Lower lobe of right lung (tissue), 2 donors: ENCODE measurements around the gene POU2AF1. TPM values are rescaled to one million over a fixed set of nuclear protein-coding genes. Genes with fewer than 3 reads are reported as not detected.

Source experiments
- ATAC-seq, 2 donors: fragments of 200-7000 bp; cut with Tn5 transposase; one replicate each; pipeline ENCODE4 v1.9.1; 2020 to 2022; ENCODE audit warnings: mild to moderate bottlenecking in 2 of 2, moderate library complexity in 2 of 2
- DNase-seq: peaks from one replicate; pipeline ENCODE4 v3.0.0-alpha.2; 2020
- H3K27ac ChIP-seq: fragments of 200-600 bp; one replicate; pipeline ENCODE4 v1.8.0; 2022
- H3K27me3 ChIP-seq: fragments of 200-600 bp; one replicate; pipeline ENCODE4 v1.8.0; 2022; ENCODE audit warnings: low read depth
- H3K36me3 ChIP-seq: fragments of 200-600 bp; one replicate; pipeline ENCODE4 v1.8.0; 2022; ENCODE audit warnings: mild to moderate bottlenecking
- H3K4me1 ChIP-seq: fragments of 200-600 bp; one replicate; pipeline ENCODE4 v1.8.0; 2022
- H3K4me3 ChIP-seq: fragments of 200-600 bp; one replicate; pipeline ENCODE4 v1.8.0; 2022; ENCODE audit warnings: mild to moderate bottlenecking
- H3K9me3 ChIP-seq: fragments of 200-600 bp; one replicate; pipeline ENCODE4 v1.8.0; 2022
- intact Hi-C: fragments of 100-400 bp; cut with DNase I; formaldehyde crosslinking; loops from one replicate; pipeline ENCODE4 v1.11.0; 2022
- microRNA-seq: library from miRNA; unstranded; fragments of <30 nt; microRNA quantifications from one replicate; pipeline ENCODE4 v1.2.0, GENCODE V29; 2020; ENCODE audit warnings: borderline number of aligned reads
- total RNA-seq: library from RNA; stranded (reverse); fragmentation: NEBNext Ultra II Directional; extraction: Animal tissue kit (Norgen Biotek cat#: 25700); gene quantifications from one replicate; pipeline ENCODE4 v1.2.1, GENCODE V29; 2021
- TF ChIP-seq, protein P1 (sequence below): fragments of 200-600 bp; IDR thresholded peaks from one replicate; pipeline ENCODE4 v1.8.0; 2022; ENCODE audit warnings: antibody characterized with exemption, mild to moderate bottlenecking
- donor health status: DM: no; HTN: yes; CAD: no; lungs with severe emphysema.

Gene POU2AF1
- total RNA-seq, 1 donor from 2014 or later: 3.4 TPM

DNA sequence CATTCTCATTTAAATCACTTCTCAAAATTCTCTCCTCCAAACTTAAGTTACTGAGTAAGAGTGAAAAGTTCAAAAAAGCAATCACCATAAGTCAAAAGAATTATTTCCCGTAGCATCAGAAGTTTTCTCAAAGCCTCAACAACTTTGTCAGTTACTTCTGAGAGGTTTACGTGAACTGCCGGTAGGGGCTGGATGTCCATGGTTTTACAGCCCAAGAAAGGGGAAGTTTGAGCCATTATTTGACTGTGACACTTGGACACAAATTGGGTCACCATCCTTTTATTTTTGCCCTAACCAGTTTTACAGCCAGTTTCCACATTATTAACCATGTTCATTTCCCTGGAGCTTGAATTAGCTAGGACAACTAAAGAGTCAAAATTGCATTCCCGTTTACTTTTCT, 73.2 kb downstream of the POU2AF1 start:
- no peaks in the 10 kb centered on the region for H3K36me3 ChIP-seq
- H3K27ac ChIP-seq: no peak overlapping the region
- no peak for ATAC-seq
- no peak for DNase-seq
- TF ChIP-seq, protein P1, sequence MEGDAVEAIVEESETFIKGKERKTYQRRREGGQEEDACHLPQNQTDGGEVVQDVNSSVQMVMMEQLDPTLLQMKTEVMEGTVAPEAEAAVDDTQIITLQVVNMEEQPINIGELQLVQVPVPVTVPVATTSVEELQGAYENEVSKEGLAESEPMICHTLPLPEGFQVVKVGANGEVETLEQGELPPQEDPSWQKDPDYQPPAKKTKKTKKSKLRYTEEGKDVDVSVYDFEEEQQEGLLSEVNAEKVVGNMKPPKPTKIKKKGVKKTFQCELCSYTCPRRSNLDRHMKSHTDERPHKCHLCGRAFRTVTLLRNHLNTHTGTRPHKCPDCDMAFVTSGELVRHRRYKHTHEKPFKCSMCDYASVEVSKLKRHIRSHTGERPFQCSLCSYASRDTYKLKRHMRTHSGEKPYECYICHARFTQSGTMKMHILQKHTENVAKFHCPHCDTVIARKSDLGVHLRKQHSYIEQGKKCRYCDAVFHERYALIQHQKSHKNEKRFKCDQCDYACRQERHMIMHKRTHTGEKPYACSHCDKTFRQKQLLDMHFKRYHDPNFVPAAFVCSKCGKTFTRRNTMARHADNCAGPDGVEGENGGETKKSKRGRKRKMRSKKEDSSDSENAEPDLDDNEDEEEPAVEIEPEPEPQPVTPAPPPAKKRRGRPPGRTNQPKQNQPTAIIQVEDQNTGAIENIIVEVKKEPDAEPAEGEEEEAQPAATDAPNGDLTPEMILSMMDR: no peak
- H3K27me3 ChIP-seq: peaks cover 3% of the 10 kb centered on the region
- intact Hi-C loops: no loop called here
- no peak overlapping the region for H3K4me3 ChIP-seq
- no peaks in the 10 kb centered on the region for H3K9me3 ChIP-seq
- H3K4me1 ChIP-seq: peaks cover 8% of the 10 kb centered on the region

DNA sequence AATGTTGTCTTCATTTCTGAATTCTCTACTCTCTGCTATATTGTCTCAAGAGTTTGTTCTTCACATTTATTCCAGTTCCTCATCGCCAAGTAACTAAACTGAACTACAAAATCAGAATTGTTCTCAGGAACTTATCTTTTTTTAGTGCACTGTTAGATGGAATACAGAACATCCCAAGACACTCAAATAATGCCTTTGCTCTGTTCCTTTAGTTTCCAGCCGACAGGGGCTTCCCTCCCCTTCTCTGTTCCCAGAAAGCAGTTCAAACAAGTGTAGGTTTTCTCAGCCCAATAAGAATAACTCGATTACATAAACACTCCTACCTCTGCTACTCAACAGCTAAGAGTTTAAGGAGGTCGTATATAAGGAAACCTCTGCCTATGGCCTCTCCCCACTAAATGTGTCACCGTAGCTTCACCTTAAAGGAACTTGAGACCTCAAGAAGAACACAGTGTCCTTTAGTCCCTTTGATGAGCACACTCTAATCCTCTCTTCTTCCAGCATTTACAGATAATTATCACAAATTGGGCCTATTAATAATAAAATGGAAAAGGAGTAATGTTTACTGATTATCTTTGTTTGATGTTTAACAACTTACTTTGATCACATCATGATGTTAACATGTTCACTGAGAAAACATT, 73.8 kb downstream of the POU2AF1 start:
- Histone ChIP-seq H3K27me3 (peaks cover 3% of the 10 kb centered on the region), H3K9me3 (no peaks in the 10 kb centered on the region), H3K4me1 (peaks cover 12% of the 10 kb centered on the region), H3K27ac (no peak overlapping the region), H3K4me3 (peak overlapping the region; percentile 24), H3K36me3 (no peaks in the 10 kb centered on the region)
- TF ChIP-seq, protein P1: no peak
- intact Hi-C loops: no loop called here
- ATAC-seq (no peak), DNase-seq (no peak)

DNA sequence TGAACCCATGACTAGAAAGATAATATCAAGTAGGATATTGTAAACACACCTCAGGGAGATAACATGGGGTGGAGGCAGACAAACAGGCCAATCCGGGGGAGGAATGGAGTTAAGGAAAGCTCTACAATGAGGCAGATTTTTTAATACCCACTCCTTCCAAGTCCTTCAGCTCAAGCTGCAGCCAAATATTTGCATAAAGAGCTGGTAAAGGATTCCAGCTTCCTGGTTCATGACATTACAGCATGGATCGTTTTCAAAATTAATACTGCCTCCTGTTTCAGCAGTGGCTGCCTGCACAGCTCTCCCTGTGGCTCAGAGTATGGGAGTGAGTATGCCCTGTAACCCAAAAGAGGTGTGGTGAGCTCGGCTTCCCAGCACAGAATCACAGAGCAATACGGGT, 75.6 kb downstream of the POU2AF1 start:
- intact Hi-C loops: no loop called here
- DNase-seq (peak; percentile 56), ATAC-seq (peak; percentile 77 to 82)
- Histone ChIP-seq H3K27me3 (peaks cover 19% of the 10 kb centered on the region), H3K9me3 (no peaks in the 10 kb centered on the region), H3K4me1 (peaks cover 24% of the 10 kb centered on the region), H3K27ac (peak overlapping the region; percentile 70), H3K36me3 (no peaks in the 10 kb centered on the region), H3K4me3 (peak overlapping the region; percentile 24)
- TF ChIP-seq, protein P1: no peak

DNA sequence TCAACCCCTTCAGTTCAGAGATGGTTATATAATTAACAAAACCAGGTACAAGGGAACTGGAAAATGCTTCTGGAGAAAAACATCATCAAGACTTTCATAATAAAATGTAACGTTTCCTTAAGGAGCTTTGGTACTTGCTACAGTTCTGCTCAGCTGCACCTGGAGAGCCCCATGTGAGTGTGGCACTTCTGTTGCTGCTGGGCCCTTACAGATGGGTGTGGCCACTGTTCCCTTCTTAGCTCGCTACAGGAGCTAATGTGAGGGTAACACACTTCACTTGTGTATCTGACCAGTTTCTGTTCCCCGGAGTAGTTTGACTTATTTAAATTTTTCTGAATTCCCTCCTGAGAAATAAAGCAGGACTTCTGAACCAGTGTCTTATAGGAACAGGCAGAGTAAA, 76.8 kb downstream of the POU2AF1 start:
- H3K27me3 ChIP-seq: peaks cover 19% of the 10 kb centered on the region
- ATAC-seq (peak; percentile 72 to 75), DNase-seq (peak; percentile 74)
- no peaks in the 10 kb centered on the region for H3K36me3 ChIP-seq
- H3K9me3 ChIP-seq: no peaks in the 10 kb centered on the region
- no peak overlapping the region for H3K4me3 ChIP-seq
- intact Hi-C loops: no loop called here
- TF ChIP-seq, protein P1: no peak
- H3K4me1 ChIP-seq: peaks cover 26% of the 10 kb centered on the region
- H3K27ac ChIP-seq: peak overlapping the region; percentile 70

Small RNAs within 50 kb of the gene (microRNA-seq; reads per million reads assigned to microRNA genes)
- not detected for gene MIR4491

Other genes starting within 250 kb of the POU2AF1 start
- not detected for gene POU2AF2, start 133.6 kb downstream of the POU2AF1 start, total RNA-seq
- 3.4 TPM for gene POU2AF3, start 80.7 kb downstream of the POU2AF1 start, total RNA-seq
- 0.38 TPM for gene BTG4, start 133.1 kb upstream of the POU2AF1 start, total RNA-seq
- 15.0 TPM for gene HOATZ, start 135.5 kb upstream of the POU2AF1 start, total RNA-seq
- 15.0 TPM for gene LAYN, start 161.4 kb upstream of the POU2AF1 start, total RNA-seq
- 26.3 TPM for gene SIK2, start 223.2 kb upstream of the POU2AF1 start, total RNA-seq